WTC11 (cell line): ENCODE measurements around the gene MCRS1. TPM values are rescaled to one million over a fixed set of nuclear protein-coding genes. Genes with fewer than 3 reads are reported as not detected.

ENCODE experiments used
- ATAC-seq: fragments of 200-7000 bp; cut with Tn5 transposase; 2 replicates; pipeline ENCODE4 v1.10.0; 2021; ENCODE audit warnings: mild to moderate bottlenecking, moderate library complexity
- CTCF ChIA-PET: fragments of 300-600 bp; sonication (Branson Sonifier 250); formaldehyde crosslinking; loops from one replicate; lab custom pipeline; 2021; ENCODE audit warnings: antibody characterized with exemption; lab: Charles Lee
- POLR2A ChIA-PET: fragments of 350-600 bp; sonication (Branson Sonifier 250); formaldehyde crosslinking; loops from one replicate; lab custom pipeline; 2021; ENCODE audit warnings: antibody characterized with exemption; lab: Charles Lee
- DNase-seq: peaks from one replicate; pipeline ENCODE4 v3.0.0; 2021; ENCODE audit warnings: low spot score
- H3K27ac Mint-ChIP-seq: 2 replicates; pipeline ENCODE4 v1.8.0; 2021; ENCODE audit warnings: mixed read lengths
- H3K27me3 Mint-ChIP-seq: 2 replicates; pipeline ENCODE4 v1.8.0; 2021; ENCODE audit warnings: low read depth, mild to moderate bottlenecking, moderate library complexity, mixed read lengths
- H3K36me3 Mint-ChIP-seq: 2 replicates; pipeline ENCODE4 v1.8.0; 2021; ENCODE audit warnings: mixed read lengths
- H3K4me1 Mint-ChIP-seq: 2 replicates; pipeline ENCODE4 v1.8.0; 2022; ENCODE audit warnings: mixed read lengths
- H3K4me3 Mint-ChIP-seq: 2 replicates; pipeline ENCODE4 v1.8.0; 2021; ENCODE audit warnings: mild to moderate bottlenecking, moderate library complexity, mixed read lengths
- H3K9me3 Mint-ChIP-seq: 2 replicates; pipeline ENCODE4 v1.8.0; 2021; ENCODE audit warnings: mixed read lengths
- ARID4B ChIP-seq: sonication (generic); formaldehyde crosslinking; IDR thresholded peaks from 2 replicates; pipeline ENCODE4 v1.8.0; 2023; ENCODE audit warnings: missing genetic modification reagents, mild to moderate bottlenecking, borderline replicate concordance
- CREM ChIP-seq: sonication (generic); formaldehyde crosslinking; IDR thresholded peaks from 2 replicates; pipeline ENCODE4 v1.8.1; 2022; ENCODE audit warnings: mild to moderate bottlenecking, missing genetic modification reagents, moderate library complexity
- E2F1 ChIP-seq: sonication (generic); formaldehyde crosslinking; IDR thresholded peaks from 2 replicates; pipeline ENCODE4 v1.8.0; 2022; ENCODE audit warnings: mild to moderate bottlenecking, missing genetic modification reagents
- FOXP1 ChIP-seq: sonication (generic); formaldehyde crosslinking; IDR thresholded peaks from 2 replicates; pipeline ENCODE4 v1.8.0; 2022; ENCODE audit warnings: missing genetic modification reagents, mild to moderate bottlenecking, moderate library complexity, borderline replicate concordance
- GABPB1 ChIP-seq: sonication (generic); formaldehyde crosslinking; IDR thresholded peaks from 2 replicates; pipeline ENCODE4 v1.8.1; 2023; ENCODE audit warnings: mild to moderate bottlenecking, missing genetic modification reagents
- GTF2I ChIP-seq: fragments of 250-450 bp; sonication (Bioruptor Pico); conservative IDR thresholded peaks from 2 replicates; pipeline ENCODE4 v1.4.0; 2021; ENCODE audit warnings: mild to moderate bottlenecking
- NR1H2 ChIP-seq: sonication (generic); formaldehyde crosslinking; IDR thresholded peaks from 2 replicates; pipeline ENCODE4 v1.9.0; 2021; ENCODE audit warnings: mild to moderate bottlenecking, moderate library complexity, missing genetic modification reagents
- PRDM15 ChIP-seq: sonication (generic); formaldehyde crosslinking; IDR thresholded peaks from 2 replicates; pipeline ENCODE4 v1.8.0; 2022; ENCODE audit warnings: missing genetic modification reagents
- SMAD4 ChIP-seq: sonication (generic); formaldehyde crosslinking; IDR thresholded peaks from 2 replicates; pipeline ENCODE4 v1.8.0; 2022; ENCODE audit warnings: mild to moderate bottlenecking, missing genetic modification reagents
- ZBTB21 ChIP-seq: sonication (generic); formaldehyde crosslinking; IDR thresholded peaks from 2 replicates; pipeline ENCODE4 v1.8.1; 2023; ENCODE audit warnings: mild to moderate bottlenecking, missing genetic modification reagents, borderline replicate concordance
- ZMAT4 ChIP-seq: fragments of 250-450 bp; sonication (Bioruptor Pico); IDR thresholded peaks from 2 replicates; pipeline ENCODE4 v1.9.0; 2021; ENCODE audit warnings: mild to moderate bottlenecking
- ZNF396 ChIP-seq: fragments of 250-450 bp; sonication (Bioruptor Pico); IDR thresholded peaks from 2 replicates; pipeline ENCODE4 v1.8.0; 2021; ENCODE audit warnings: mild to moderate bottlenecking, moderate library complexity, borderline replicate concordance
- ZSCAN18 ChIP-seq: fragments of 250-450 bp; sonication (Bioruptor Pico); IDR thresholded peaks from 2 replicates; pipeline ENCODE4 v2.1.2; 2022; ENCODE audit warnings: mild to moderate bottlenecking, moderate library complexity
- total RNA-seq: library from RNA; stranded (reverse); gene quantifications from 3 replicates; pipeline ENCODE4 v1.2.3, GENCODE V29; 2021

The MCRS1 gene
- total RNA-seq, 1 experiment from 2014 or later = 105 TPM

GRCh38 chr12:49603721-49604120, 35.8 kb upstream of the MCRS1 start:
- POLR2A ChIA-PET = no interaction called here
- no peak for DNase-seq
- no peaks in the 10 kb centered on the region for H3K36me3 Mint-ChIP-seq
- CTCF ChIA-PET = interaction anchor here (1.0 to 6.9 kb wide), 3 partner anchors 19 to 138 kb away, joined by 3 to 44 read pairs (median 13); partner anchors contain the start of genes PRPF40B and TMBIM6
- ATAC-seq = no peak
- H3K27ac Mint-ChIP-seq = no peak overlapping the region
- no peaks in the 10 kb centered on the region for H3K9me3 Mint-ChIP-seq
- no peak overlapping the region for H3K4me3 Mint-ChIP-seq
- H3K4me1 Mint-ChIP-seq = 0 out of 2 replicates have a peak, but pooled peaks cover 2% of the 10 kb centered on the region
- peaks cover 19% of the 10 kb centered on the region for H3K27me3 Mint-ChIP-seq
- TF ChIP-seq ZBTB21 = no peak

GRCh38 chr12:49599961-49600360, 32.0 kb upstream of the MCRS1 start:
- H3K27me3 Mint-ChIP-seq = peaks cover 5% of the 10 kb centered on the region; the same call in 1 of the 2 replicates
- ChIA-PET POLR2A (no interaction called here), CTCF (interaction anchor here (1.0 to 6.9 kb wide), 3 partner anchors 20 to 252 kb away, joined by 3 to 44 read pairs (median 4); partner anchors contain the start of gene PRPF40B)
- H3K9me3 Mint-ChIP-seq = no peaks in the 10 kb centered on the region; the same call in 1 of the 2 replicates
- H3K36me3 Mint-ChIP-seq = no peaks in the 10 kb centered on the region
- no peak overlapping the region for H3K27ac Mint-ChIP-seq
- DNase-seq (no peak), ATAC-seq (no peak)
- H3K4me3 Mint-ChIP-seq = no peak overlapping the region
- no peaks in the 10 kb centered on the region for H3K4me1 Mint-ChIP-seq
- TF ChIP-seq E2F1 = no peak
- no peak for TF ChIP-seq NR1H2 (CRISPR knock-in tag)
- no peak for TF ChIP-seq ZNF396 (CRISPR knock-in tag)
- no peak for TF ChIP-seq ARID4B (CRISPR knock-in tag)
- TF ChIP-seq ZMAT4 (CRISPR knock-in tag) = no peak
- TF ChIP-seq, all 79 proteins: peak for 0

GRCh38 chr12:49598527-49598926, 30.6 kb upstream of the MCRS1 start:
- ATAC-seq (no peak), DNase-seq (no peak)
- Mint-ChIP-seq H3K27me3 (peaks cover 4% of the 10 kb centered on the region; the same call in 1 of the 2 replicates), H3K27ac (no peak overlapping the region), H3K4me3 (no peak overlapping the region), H3K9me3 (no peaks in the 10 kb centered on the region; the same call in 1 of the 2 replicates), H3K36me3 (no peaks in the 10 kb centered on the region)
- CTCF ChIA-PET = no interaction called here
- POLR2A ChIA-PET = no interaction called here
- TF ChIP-seq ZSCAN18 (CRISPR knock-in tag) = no peak
- TF ChIP-seq CREM (CRISPR knock-in tag) = no peak
- TF ChIP-seq GABPB1 (CRISPR knock-in tag) = no peak
- TF ChIP-seq SMAD4 = no peak
- no peak for TF ChIP-seq FOXP1 (CRISPR knock-in tag)
- no peak for TF ChIP-seq GTF2I (CRISPR knock-in tag)
- TF ChIP-seq PRDM15 (CRISPR knock-in tag) = no peak
- TF ChIP-seq, all 79 proteins: peak for 0
- no peaks in the 10 kb centered on the region for H3K4me1 Mint-ChIP-seq
